ENCODE data around the gene PSTK.

Gene PSTK

DNA sequence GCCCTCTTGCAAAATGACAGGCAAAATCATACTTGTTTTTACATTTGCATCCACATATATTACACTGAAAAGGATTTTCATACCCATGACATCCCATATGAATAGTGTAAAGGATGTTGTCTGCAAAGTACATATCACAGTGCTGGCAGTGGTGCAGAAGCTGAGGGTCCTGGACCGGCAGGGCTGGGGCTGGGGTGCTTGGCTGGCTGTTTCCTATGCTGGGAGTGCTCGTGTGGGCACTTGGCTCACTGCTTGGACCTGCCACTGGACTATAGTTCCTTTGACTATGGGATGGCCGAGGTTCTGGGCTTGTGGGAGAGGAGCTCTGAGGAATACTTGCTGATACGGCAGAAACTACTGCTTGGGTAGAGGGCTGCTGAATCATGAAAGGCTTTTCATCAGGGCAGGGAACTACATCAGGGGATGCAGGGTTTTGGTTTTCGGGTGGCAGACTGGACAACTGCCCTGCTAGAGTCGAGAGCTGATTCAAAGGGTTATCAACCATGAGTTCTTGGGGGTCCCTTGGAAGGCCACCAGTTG lies 13.7 kb downstream of the PSTK start:
- DNase-seq = no peak

DNA sequence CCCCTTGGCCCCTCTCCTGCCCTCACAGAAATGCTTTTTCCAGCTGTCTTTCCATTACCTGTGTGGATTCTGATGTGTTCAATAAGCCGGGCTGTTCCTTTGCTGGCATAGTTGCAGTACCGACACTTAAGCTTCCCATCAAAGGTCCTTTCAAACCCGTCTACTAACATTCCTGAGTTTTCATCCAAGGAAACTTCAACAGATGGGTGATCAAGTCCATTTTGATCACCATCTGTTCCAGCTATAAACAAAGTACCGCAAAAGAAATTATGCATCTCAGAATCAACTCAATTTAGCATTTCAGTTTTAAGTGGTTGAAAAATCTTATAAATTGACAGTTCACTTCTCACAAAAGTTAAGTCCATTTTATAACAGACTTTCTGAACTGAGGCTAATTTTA lies 15.7 kb downstream of the PSTK start:
- no peak for DNase-seq

DNA sequence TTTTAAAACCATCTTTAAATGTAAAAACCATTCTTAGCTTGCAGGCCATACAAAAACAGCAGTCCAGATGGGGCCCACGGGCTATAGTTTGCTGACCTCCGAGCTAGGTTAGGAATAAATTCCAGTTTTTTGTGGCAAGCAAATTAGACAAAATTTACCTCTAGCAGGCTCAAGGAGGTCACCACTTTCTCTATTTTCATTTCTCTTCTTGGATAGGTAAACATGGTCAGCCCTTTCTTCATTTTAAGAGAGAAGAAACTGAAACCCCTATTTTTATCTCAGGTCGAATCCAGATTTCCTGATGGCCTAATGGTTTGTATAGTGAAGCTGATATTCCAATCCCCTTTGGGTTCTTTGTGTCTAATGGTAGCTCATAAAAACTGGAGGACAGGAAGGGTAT lies 17.7 kb downstream of the PSTK start:
- DNase-seq = no peak

DNA sequence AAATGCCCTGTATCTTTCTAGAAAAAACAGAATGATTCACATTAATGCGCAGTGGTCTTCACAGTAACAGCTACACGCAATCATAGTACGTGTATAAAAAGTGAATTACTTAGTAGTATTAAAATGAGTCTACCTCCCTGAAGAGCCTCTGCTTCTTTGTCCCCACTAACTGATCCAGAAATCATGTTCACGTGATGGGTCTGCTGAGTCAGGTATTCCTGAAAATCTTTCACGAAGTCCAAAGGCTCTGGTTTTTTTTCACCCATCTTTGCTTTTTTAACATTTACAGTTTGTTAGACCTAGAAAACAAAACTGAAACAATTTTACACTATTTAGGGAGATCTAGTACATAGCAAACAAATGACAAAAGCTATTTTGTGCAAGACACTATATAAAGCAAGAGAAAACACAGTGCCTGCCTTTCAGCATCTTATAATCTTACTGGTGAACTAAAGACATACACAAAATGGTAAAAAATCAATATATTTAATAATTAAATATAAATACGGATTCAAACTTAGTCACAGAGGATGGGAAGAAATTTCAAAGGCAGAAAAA lies 18.2 kb downstream of the PSTK start:
- DNase-seq = no peak

DNA sequence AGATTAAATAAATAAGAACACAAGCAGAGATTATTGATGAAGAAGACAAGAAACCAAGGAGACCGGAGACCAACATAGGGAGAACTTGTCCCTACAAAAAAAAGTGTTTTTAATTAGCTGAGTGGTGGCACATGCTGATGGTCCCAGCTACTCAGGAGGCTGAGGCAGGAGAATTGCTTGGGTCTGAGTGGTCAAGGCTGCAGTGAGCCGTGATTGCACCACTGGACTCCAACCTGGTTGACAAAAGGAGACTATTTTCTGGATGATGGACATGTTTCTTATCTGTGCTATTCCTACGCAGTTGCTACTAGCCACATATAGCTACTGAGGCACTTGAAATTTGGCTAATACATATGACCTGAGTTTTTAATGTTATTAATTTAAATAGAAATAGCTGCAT lies 18.7 kb downstream of the PSTK start:
- no peak for DNase-seq

DNA sequence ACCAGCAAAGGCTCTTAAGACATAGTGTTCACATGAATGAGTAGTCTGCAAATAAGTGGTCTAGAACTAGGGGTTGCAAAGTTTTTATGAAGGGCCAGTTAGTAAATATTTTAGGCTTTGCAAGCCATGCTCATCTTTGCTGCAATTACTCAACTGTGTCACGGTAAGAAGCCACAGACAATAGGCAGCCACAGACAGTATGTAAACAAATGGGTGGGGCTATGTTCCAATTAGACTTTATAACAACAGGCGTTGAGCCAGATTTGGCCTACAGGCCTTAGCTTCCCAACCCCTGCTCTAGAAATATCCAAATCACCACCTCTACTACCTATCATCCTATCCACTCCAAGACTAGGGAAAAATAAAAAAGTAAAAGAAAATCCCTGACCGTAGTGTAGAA lies 19.1 kb downstream of the PSTK start:
- no peak for DNase-seq

DNA sequence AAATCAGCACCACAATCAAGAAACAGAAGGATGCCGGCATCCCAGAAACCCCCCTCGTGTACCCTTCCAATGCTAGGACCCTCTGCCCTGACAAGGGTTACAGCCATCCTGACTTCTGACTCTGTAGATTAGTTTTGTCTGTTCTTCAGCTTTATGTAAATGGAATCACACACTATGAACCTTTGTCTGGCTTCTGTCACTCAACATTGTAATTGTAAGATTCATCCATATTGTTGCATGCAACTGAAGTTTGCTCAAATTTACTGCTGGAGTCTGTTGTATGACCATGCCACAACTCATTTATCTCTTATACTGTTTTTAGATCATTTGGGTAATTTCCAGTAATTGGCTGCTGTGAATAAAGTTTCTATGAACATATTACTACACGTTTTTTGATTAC lies 20.0 kb downstream of the PSTK start:
- no peak for DNase-seq

DNA sequence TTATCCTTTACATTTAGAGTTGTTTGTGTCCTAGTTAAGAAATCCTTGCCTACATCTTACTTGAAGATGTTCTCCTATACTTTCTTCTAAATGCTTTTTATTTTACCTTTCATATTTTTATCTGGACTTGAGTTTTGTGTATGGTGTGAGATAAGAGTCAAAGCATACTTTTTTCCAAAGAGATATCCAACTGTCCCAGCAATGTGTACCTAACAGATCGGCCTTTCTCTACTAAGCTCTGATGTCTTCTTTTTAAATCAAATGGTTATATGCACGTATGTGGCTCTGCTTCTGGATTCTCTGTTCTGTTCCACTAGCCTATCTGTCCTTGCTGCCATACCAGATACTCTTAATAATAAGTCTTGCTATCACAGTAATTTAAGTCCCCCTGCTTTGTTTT lies 21.2 kb downstream of the PSTK start:
- DNase-seq = no peak

DNA sequence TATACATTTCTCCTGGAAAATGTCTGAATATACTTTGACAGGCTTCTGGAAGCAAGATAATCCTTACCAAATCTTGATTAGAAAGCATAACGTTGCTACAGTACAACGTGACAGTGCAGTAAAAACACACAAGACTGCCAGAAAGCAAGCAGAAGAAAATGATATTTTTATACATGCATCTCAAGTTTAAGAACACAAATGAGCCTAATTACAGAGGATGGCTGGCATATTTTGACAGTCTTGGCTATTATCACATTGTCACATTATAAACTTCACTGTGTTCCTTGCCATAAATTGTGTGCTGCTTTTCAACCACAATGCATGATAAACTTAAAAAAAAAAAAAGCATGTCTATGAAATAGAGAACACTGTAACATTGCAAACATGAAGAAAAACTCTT lies 24.1 kb downstream of the PSTK start:
- no peak for DNase-seq

DNA sequence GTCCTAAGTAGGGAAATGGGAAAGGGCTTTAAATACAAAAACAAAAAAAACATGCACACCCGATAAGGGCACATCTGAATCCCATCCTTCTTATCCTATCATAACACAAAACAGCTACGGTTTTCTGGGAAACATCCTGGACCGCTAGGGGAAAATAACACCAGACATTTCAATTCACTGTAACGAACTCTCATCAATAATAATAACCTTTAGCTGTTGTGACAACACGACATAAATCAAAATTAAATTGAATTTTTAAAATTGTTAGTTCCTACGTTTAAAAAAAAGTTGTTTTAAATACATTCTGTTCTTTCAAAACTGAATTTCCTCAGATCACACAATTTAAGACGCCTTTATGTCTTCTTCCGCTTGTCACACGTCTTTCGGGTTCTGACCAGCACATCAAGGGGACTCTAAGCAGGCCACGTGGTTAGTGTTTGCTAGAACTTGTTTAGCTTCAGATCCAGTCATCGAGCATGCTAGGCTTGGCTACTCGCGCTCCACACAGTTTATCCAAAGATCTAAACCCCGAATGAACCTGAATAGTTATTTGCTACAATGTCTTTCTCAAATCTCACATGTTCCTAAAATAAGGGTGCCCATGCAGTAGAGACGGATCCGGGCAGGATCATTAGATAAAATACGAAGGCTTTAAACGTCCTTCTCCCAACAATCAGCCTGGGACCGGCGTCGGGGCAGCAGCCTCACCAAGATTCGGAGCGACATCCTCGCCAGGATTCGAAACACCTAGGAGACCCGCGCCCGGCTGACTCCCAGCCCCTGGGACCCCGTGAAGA lies 27.6 kb downstream of the PSTK start:
- DNase-seq = peak; percentile 60

DNA sequence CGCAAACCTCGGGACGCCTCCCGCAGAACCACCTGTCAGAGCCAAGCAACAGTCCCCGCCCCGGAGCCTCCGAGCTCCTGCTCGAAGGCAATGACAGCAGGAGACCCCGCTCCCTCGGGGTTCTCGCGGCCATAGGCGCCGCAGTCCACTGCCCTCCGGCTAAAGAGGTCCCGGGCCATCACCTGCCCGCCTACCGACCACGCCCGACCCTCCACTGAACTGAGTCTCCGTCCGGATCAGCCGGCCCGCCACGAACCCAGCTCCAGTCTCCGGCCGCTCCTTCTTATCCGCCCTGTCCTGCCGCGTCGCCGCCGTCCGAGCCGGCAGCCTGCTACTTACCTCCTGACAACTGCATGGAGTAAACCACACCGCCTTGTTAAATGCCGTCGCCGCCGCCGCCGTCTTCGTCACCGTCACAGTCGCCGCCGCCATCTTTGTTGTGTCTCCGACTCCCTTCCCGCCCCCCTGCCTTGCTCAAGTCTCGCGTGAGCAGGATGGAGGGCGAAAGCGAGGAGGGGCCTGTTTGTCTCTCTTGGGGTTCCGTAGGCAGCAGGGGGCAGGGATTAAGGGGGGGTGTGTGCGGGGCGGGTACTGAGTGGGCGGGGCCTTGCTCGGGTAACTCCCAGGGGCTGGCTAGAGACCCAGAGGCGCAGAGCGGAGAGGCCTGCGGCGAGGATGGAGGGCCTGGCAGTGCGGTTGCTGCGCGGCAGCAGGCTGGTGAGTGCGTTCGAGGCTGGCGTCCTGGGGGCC lies 28.3 kb downstream of the PSTK start, which contains the start of the genes ACADSB and IKZF5:
Gene ACADSB, plus strand, starts transcription at position 652 of the 750 bp plus-strand sequence. Its CDS starts 24 bp downstream, at position 676.
Gene IKZF5, minus strand, starts transcription at position 441 of the 750 bp plus-strand sequence. CDS start 10,170 bp downstream, outside the sequence.
- peak; percentile 96 for DNase-seq

DNA sequence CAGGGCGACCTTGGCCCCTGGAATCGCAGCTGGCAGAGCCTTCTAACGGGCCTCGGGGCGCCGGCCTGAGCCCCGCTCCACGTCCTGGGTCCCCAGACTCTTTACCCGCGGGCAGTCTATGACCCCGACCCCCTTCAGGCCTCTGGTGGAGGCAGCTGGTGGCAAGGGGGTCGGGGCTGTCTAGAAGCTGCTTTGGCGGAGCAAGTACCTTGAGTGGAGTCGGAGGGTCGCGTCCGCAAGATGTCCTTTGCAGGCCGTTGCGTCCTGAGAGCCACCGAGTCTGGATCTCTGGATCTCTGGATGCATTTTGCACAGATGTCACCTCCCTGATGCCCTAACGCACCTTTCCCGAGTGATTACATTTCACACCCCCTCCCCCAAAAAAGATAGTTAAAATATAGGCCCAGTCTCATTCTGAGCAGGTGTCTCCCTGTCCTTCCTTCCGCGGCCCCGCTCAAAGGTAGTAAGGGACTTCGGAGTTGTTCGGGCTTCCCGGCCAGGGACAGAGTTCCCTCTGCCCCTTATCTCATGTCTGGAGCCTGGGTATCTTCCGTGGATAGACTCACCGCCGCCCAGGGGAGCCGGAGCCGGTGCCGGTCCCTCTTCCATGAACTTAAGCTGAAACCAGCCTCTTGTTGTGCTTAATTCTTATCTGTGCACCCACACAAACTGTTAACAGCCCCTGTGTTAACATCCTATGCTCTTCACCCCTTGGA lies 29.1 kb downstream of the PSTK start:
- DNase-seq = peak; percentile 41

DNA sequence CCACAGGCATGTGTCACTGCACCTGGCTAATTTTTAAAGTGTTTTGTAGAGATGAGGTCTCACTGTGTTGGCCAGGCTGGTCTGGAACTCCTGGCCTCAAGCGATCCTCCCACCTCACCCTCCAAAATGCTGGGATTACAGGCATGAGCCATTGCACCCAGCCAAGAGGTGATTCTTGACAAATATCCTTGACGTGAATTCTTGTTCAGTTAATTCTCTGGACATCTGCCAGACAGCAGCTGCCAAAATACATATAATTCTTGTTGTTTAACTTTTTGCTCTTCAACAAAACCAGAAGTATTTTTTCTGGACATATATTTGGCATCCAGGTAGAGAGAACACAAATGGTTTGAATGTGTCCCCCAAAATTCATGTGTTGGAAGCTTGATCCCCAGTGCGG lies 31.8 kb downstream of the PSTK start:
- DNase-seq = no peak

DNA sequence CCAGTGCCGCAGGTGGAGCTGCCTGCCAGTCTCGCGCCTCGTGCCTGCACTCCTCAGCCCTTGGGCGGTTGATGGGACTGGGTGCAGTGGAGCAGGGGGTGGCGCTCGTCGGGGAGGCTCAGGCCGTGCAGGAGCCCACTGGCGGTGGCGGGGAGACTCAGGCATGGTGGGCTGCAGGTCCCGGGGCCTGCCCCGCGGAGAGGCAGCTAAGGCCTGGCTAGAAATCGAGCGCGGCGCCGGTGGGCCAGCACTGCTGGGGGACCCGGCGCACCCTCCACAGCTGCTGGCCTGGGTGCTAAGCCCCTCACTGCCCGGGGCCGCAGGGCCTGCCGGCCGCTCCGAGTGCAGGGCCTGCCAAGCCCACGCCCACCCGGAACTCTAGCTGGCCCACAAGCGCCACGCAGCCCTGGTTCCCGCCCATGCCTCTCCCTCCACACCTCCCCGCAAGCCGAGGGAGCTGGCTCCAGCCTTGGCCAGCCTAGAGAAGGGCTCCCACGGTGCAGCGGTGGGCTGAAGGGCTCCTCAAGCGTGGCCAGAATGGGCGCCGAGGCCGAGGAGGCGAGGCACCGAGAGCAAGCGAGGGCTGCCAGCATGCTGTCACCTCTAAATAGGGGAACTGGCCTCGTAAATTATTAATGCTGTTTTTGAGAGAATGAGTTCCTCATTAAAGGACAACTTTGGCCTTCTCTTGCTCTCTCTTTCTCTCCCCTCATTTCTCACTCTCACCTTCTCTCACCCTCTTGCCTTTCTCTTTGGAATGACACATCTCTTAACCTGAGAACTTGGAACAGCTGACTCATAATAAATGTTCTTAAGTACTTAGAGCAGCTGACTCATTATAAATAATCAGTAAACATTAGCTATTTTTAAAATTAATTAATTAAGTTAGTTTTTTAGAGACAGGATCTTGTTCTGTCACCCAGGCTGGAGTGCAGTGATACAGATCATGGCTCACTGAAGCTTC lies 33.5 kb downstream of the PSTK start:
- no peak for DNase-seq

DNA sequence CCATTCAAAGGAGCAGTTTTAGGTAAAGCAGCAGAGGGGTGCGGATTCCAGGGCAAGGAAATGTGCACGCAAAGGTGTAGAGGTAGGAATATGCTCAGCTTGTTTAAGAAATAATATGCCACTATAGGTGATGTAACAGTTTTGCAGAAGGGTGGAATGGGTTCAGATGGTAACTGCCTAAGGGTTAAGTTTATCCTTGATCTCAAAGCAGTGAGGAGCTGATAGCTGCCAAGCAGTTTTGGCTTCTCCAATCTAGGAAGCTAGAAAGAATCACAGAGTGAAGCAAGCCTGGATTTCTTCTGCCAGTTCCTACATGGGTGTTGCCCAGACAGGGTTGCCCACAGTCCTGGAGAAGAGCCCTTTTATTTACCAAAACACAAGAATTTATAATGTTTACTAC lies 34.6 kb downstream of the PSTK start:
- DNase-seq = no peak

DNA sequence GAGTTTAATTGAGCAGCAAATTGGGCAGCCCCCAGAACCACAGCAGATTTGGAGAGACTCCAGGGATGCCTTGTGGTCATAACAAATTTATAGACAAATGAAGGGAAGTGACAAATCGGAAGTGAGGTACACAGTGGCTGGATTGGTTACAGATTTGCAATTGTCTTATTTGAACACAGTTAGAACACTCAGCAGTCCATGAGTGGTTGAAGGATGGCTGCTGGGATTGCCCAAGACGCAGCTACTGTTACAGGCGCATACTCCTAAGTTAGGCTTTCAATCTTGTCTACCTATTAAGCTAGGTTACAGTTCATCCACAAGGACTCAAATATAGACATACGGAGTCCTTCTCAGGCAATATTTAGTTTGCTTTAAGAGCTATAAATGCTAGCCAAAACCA lies 36.0 kb downstream of the PSTK start:
- DNase-seq = no peak

DNA sequence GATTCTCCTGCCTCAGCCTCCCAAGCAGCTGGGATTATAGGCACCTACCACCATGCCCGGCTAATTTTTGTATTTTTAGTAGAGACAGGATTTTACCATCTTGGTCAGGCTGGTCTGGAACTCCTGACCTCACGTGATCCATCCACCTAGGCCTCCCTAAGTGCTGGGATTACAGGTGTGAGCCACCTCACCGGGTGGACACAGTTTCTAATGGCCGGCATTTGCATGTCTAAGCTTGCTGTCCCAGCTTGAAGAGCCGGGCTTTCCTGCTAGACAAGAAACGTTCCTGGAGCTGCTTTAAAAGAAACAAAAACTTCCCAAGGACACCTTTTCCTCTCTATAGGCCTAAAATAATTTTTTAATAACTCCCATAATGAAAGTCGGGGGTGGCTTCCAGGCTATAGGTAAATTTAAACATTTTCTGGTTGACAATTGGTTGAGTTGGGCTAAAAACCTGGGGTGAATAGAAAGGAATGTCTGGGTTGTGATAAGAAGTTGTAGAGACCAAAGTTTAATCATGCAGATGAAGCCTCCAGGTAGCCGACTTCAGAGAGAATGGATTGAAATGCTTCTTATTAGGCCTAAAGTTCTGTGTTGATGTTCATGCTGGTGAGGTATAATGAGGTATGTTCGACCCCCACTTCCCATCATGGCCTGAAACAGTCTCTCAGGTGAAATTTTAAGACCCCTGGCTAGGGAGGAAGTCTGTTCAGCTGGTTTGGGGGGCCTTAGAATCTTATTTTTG lies 37.4 kb downstream of the PSTK start:
- no peak for DNase-seq

DNA sequence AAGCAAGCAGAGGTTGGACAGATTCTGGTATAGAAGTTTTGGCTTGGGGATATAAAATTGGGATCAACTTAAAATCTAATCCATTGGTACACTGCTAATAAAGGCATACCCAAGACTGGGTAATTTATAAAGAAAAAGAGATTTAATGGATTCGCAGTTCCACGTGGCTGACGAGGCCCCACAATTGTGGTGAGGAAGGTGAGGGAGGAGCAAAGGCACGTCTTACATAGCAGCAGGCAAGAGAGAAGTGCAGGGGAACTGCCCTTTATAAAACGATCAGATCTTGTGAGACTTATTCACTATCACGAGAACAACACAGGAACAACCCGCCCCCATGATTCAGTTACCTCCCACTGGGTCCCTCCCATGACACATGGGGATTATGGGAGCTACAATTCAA lies 38.3 kb downstream of the PSTK start:
- no peak for DNase-seq

DNA sequence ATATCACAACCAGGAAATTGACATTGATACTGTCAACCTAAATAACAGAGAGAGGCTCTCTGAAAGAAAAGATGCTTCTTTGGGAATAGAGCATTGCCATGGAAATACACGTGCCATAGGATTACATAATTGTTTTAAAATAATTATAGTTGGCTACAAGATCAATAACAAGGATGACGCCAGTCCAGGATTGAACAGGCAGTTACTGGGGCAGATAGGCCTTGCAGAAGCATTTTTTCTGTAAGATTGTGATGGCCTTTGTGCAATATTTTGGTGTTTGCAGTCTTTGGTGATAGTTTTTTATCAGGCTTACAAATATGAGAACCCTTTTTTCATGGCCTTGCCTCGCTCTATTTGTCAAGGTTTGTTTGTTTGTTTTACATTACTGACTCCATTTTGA lies 39.1 kb downstream of the PSTK start:
- DNase-seq = no peak

DNA sequence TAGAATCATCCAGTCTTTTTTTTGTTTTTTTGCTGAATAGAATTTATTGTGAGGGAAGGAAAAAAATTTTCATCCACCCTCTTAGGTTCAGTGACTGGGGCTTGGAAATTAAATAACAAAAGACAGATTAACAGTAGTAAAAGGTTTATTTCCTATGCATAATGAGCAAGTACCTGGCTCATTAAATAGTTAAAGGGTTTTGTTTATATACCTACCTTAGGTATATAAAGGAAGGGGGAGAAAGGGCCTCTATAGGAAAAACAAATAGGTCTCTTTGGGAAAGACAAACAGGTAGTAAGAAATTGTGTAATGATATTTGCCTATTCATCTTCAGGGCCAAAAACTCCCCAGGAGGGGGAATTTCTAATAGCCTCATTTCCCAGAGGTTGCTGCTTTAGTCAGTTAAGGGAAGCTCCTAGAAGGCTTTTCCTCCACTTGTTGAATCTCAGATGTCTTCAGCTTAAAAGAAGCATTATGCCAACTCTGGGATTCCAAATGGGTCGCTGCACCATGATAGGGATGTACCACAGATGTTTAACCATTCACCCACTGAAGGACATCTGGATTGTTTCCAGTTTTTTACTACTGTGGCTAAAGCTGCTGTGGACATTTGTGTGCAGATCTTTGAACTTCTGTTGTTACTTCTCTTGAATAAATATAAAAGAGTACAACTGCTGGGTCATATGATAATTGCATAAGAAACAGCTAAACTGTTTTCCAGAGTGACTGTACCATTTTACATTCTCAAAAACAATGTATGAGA lies 39.9 kb downstream of the PSTK start:
- no peak for DNase-seq

Data from stimulated activated CD4-positive, alpha-beta T cell treated with anti-CD3 and anti-CD28 coated beads, Interleukin-15, amount 100 ng/mL, for 24 hours (primary cell).